Transverse colon (tissue), 4 donors: ENCODE data around the gene ASAH2. TPM values are rescaled to one million over a fixed set of nuclear protein-coding genes. Genes with fewer than 3 reads are reported as not detected.
"Not testable (repeated sequence)": the region's sequence is repeated elsewhere in the genome, so short reads cannot be mapped to it uniquely, and the experiment has no call there.

Experiments
- DNase-seq: peaks from one replicate; pipeline ENCODE4 v3.0.0-alpha.2; 2019
- H3K27ac ChIP-seq, 4 donors: fragments of 200-600 bp; sonication (generic); 2 replicates each; pipeline ENCODE4 v1.5.1; 2016 to 2018; ENCODE audit warnings: inconsistent platforms in 4 of 4
- H3K27me3 ChIP-seq: fragments of 200-600 bp; sonication (generic); 2 replicates; pipeline ENCODE4 v1.5.1; 2017; ENCODE audit warnings: inconsistent platforms
- H3K36me3 ChIP-seq, 4 donors: fragments of 200-600 bp; sonication (generic); 2 replicates each; pipeline ENCODE4 v1.5.1; 2017 to 2019; ENCODE audit warnings: inconsistent platforms in 4 of 4
- H3K4me1 ChIP-seq, 4 donors: fragments of 200-600 bp; sonication (generic); 2 replicates each; pipeline ENCODE4 v1.5.1; 2017 to 2020; ENCODE audit warnings: inconsistent platforms in 4 of 4
- H3K4me3 ChIP-seq, 4 donors: fragments of 200-600 bp; sonication (generic); 1 replicate in 1 of 4; 2 replicates in 3 of 4; pipeline versions ENCODE4 v1.5.1 to v1.6.1; 2017 to 2019; ENCODE audit warnings: inconsistent platforms in 4 of 4
- H3K9me3 ChIP-seq, 2 donors: fragments of 200-600 bp; sonication (generic); 2 replicates each; pipeline ENCODE4 v1.5.1; 2017 to 2019; ENCODE audit warnings: inconsistent platforms in 2 of 2
- CTCF ChIP-seq, 5 experiments: fragments of 200-600 bp in 3 of 5; fragments of 450-650 bp in 2 of 5; sonication (generic) in 3 of 5; IDR thresholded peaks; 1 replicate in 2 of 5; 2 replicates in 3 of 5; pipeline ENCODE4 v1.5.1; 2016 to 2017; ENCODE audit warnings: antibody characterized with exemption in 5 of 5, inconsistent platforms in 3 of 5, mild to moderate bottlenecking in 2 of 5, moderate library complexity in 1 of 5
- EP300 ChIP-seq: sonication (generic); formaldehyde crosslinking; IDR thresholded peaks from one replicate; pipeline ENCODE4 v1.6.1; 2017; ENCODE audit warnings: antibody characterized with exemption, low read depth
- POLR2A ChIP-seq: fragments of 450-650 bp; IDR thresholded peaks from one replicate; pipeline ENCODE4 v1.6.1; 2016; ENCODE audit warnings: antibody characterized with exemption, mild to moderate bottlenecking, moderate library complexity
- POLR2AphosphoS5 ChIP-seq, 3 donors: sonication (generic); formaldehyde crosslinking; IDR thresholded peaks; one replicate each; pipeline ENCODE4 v1.6.1; 2016; ENCODE audit warnings: antibody characterized with exemption in 3 of 3
- WGBS, 2 donors: methylation state at CpG; one replicate each; pipeline ENCODE4 v1.1.5; 2018; ENCODE audit warnings: low coverage in 1 of 2; 5-methylcytosine and 5-hydroxymethylcytosine counted together
- in situ Hi-C, 4 donors: fragments of 200-750 bp; cut with MboI; loops; one replicate each; pipeline versions ENCODE4 v1.15.0 to v1.15.1; 2017; ENCODE audit warnings: low sequenced_read_pairs in 3 of 4, low pct_ligation_motif_present in 1 of 4, low pct_unique_long_range_greater_than_20kb in 1 of 4
- intact Hi-C: fragments of 100-400 bp; cut with DNase I; formaldehyde crosslinking; loops from one replicate; pipeline ENCODE4 v1.15.1; 2023; ENCODE audit warnings: low total_unique reads
- total RNA-seq, 4 donors: library from RNA; depleted of rRNA; stranded (reverse); fragments of >200 nt; gene quantifications; one replicate each; pipeline ENCODE4 v1.1.0, GENCODE V29; 2016

The ASAH2 gene
- total RNA-seq, 4 donors from 2014 or later = 0.32 to 0.75 (median 0.40) TPM

DNA sequence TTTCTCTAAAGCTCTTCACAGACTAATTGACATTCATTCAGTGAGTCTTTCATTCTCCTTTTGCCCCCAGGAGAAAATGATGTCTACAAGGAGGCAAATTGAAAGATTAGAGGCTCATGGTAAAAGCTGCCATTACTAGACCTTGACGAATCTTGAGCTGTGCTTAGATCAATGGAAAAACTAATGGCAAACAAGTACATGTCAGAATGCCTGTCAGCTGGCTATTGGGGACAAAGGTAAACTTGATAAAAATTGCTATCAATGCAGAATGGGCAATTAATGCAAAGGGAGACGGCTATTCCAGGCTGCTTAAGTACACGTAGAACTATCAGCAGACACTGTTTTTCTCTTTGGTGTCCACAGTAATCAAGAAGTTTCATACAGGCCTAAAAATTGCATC is 3.3 kb downstream of the ASAH2 start:
- intact Hi-C loops = no loop called here
- no peaks in the 10 kb centered on the region for H3K27me3 ChIP-seq
- no peaks in the 10 kb centered on the region for H3K4me1 ChIP-seq
- no peaks in the 10 kb centered on the region for H3K9me3 ChIP-seq
- H3K4me3 ChIP-seq = no peak overlapping the region
- TF ChIP-seq CTCF (IDR thresholded peaks at IDR 0.05) (no peak), EP300 (no peak), POLR2AphosphoS5 (IDR thresholded peaks at IDR 0.05) (no peak), POLR2A (no peak)
- H3K36me3 ChIP-seq = no peaks in the 10 kb centered on the region
- no peak for DNase-seq
- in situ Hi-C loops = no loop called here
- no peak overlapping the region for H3K27ac ChIP-seq
- WGBS, 2 donors = 38 to 45% methylated on average over 2 to 3 of the region's 3 CpGs

DNA sequence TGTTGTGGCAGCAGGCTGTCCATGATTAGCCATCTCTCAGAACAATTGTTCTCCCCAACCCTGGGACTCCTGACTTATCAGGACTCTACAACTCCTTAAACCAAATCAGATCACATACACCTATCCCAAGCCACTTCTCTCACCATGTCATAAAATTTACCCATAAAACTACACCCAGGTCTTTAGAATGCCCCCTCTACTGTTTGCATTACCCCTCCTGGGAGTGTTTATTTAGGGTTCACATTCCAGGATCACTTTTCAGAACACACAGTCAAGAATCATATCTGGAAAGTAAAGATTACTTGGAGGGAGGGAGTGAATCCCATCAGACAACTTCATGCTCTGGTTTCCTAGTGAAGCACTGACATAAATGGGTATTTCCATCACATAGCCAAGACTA is 7.1 kb downstream of the ASAH2 start:
- in situ Hi-C loops = no loop called here

DNA sequence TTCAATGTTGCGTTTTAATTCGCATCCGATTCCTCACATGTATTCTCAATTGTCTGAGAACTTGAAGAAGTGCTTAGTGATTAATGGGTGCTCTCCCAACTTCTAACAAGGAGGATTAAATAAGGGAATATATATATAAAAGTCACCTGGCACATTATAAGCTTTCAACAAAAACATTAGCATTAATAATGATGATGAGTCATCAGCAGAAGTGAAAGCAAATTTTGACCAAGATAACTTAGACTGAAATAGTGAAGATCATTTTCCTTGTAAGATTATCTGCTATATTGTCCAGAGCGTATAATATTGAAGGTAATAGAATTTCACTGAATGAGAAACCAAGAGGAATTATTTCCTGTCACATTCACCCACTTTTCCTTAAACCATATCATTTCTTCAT is 8.5 kb downstream of the ASAH2 start:
- WGBS, 2 donors = 86 to 93% methylated on average over 4 of the region's 4 CpGs
- intact Hi-C loops (no loop called here), in situ Hi-C loops (no loop called here)
- Histone ChIP-seq H3K9me3 (no peaks in the 10 kb centered on the region), H3K4me3 (no peak overlapping the region), H3K27me3 (no peaks in the 10 kb centered on the region), H3K36me3 (no peaks in the 10 kb centered on the region), H3K27ac (no peak overlapping the region), H3K4me1 (no peaks in the 10 kb centered on the region)
- TF ChIP-seq POLR2AphosphoS5 (IDR thresholded peaks at IDR 0.05) = no peak
- no peak for TF ChIP-seq CTCF (IDR thresholded peaks at IDR 0.05)
- TF ChIP-seq POLR2A = no peak
- no peak for TF ChIP-seq EP300
- no peak for DNase-seq

More for the DNA sequence above, 7.1 kb downstream of the ASAH2 start:
- no peak for DNase-seq
- no peak overlapping the region for H3K4me3 ChIP-seq
- H3K4me1 ChIP-seq = no peaks in the 10 kb centered on the region
- TF ChIP-seq EP300 (no peak), POLR2A (no peak), CTCF (IDR thresholded peaks at IDR 0.05) (no peak), POLR2AphosphoS5 (IDR thresholded peaks at IDR 0.05) (no peak)
- intact Hi-C loops = no loop called here
- H3K9me3 ChIP-seq = no peaks in the 10 kb centered on the region
- no peaks in the 10 kb centered on the region for H3K27me3 ChIP-seq
- H3K27ac ChIP-seq = no peak overlapping the region
- H3K36me3 ChIP-seq = no peaks in the 10 kb centered on the region

DNA sequence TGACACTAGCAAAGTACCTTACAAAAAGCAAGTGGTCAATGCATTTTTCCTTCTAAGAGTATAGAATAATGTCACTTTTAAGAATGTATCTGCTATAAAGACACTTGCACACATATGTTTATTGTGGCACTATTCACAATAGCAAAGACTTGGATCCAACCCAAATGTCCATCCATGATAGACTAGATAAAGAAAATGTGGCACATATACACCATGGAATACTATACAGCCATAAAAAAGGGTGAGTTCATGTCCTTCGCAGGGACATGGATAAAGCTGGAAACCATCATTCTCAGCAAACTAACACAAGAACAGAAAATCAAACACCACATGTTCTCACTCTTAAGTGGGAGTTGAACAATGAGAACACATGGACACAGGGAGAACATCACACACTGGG is 9.8 kb downstream of the ASAH2 start:
- H3K36me3 ChIP-seq, in situ Hi-C loops, H3K27me3 ChIP-seq, H3K9me3 ChIP-seq, intact Hi-C loops, H3K4me1 ChIP-seq, H3K27ac ChIP-seq, DNase-seq, H3K4me3 ChIP-seq: not testable (repeated sequence)
- WGBS, 2 donors = 81% methylated on average over 1 of the region's 1 CpG; no CpG with 5 or more reads in 1 of the 2 donors

GRCh38 chr10:50234486-50234885 is 16.8 kb downstream of the ASAH2 start:
- intact Hi-C loops (no loop called here), in situ Hi-C loops (no loop called here)
- WGBS, 2 donors = 35 to 39% methylated on average over 4 of the region's 4 CpGs
- Histone ChIP-seq H3K4me1 (no peaks in the 10 kb centered on the region), H3K27ac (no peak overlapping the region), H3K36me3 (no peaks in the 10 kb centered on the region), H3K27me3 (no peaks in the 10 kb centered on the region), H3K9me3 (no peaks in the 10 kb centered on the region), H3K4me3 (no peak overlapping the region)
- DNase-seq = no peak
- TF ChIP-seq CTCF (IDR thresholded peaks at IDR 0.05) = no peak
